H9 (cell line): ENCODE measurements around the gene DAB1. TPM values are rescaled to one million over a fixed set of nuclear protein-coding genes. Genes with fewer than 3 reads are reported as not detected.

Source experiments
- DNase-seq: peaks from one replicate; pipeline ENCODE4 v3.0.0-alpha.2; 2017
- H2AFZ ChIP-seq: one replicate; pipeline ENCODE4 v1.6.1; 2013; ENCODE audit warnings: mild to moderate bottlenecking, low read length, control low read depth, moderate library complexity
- H2AK5ac ChIP-seq: 2 replicates; pipeline ENCODE4 v1.6.1; 2013; ENCODE audit warnings: low read length, control low read depth, mixed read lengths; ENCODE audit not compliant: insufficient read length
- H2BK120ac ChIP-seq: one replicate; pipeline ENCODE4 v1.6.1; 2013; ENCODE audit warnings: low read depth, mild to moderate bottlenecking, low read length, control low read depth, inconsistent platforms; ENCODE audit not compliant: poor library complexity, severe bottlenecking
- H2BK12ac ChIP-seq: 2 replicates; pipeline ENCODE4 v1.6.1; 2013; ENCODE audit warnings: low read length, control low read depth, mixed read lengths, low read depth; ENCODE audit not compliant: insufficient read length
- H2BK15ac ChIP-seq: 2 replicates; pipeline ENCODE4 v1.6.1; 2013; ENCODE audit warnings: low read depth, low read length, control low read depth
- H2BK20ac ChIP-seq: one replicate; pipeline ENCODE4 v1.6.1; 2013; ENCODE audit warnings: low read depth, mild to moderate bottlenecking, low read length, control low read depth, inconsistent platforms; ENCODE audit not compliant: poor library complexity, severe bottlenecking
- H2BK5ac ChIP-seq: 2 replicates; pipeline ENCODE4 v1.6.1; 2013; ENCODE audit warnings: low read length, control low read depth, mixed read lengths; ENCODE audit not compliant: insufficient read length
- H3K14ac ChIP-seq: 2 replicates; pipeline ENCODE4 v1.6.1; 2013; ENCODE audit warnings: low read length, control low read depth; ENCODE audit not compliant: insufficient read depth
- H3K18ac ChIP-seq: 2 replicates; pipeline ENCODE4 v1.6.1; 2013; ENCODE audit warnings: low read depth, mild to moderate bottlenecking, mixed read lengths, low read length, control low read depth; ENCODE audit not compliant: insufficient read length
- H3K23ac ChIP-seq: 2 replicates; pipeline ENCODE4 v1.6.1; 2013; ENCODE audit warnings: low read length, control low read depth, mixed read lengths, low read depth; ENCODE audit not compliant: insufficient read length
- H3K23me2 ChIP-seq: 2 replicates; pipeline ENCODE4 v1.6.1; 2013; ENCODE audit warnings: low read depth, mild to moderate bottlenecking, mixed read lengths, low read length, control low read depth; ENCODE audit not compliant: insufficient read length, poor library complexity, severe bottlenecking
- H3K27ac ChIP-seq: 2 replicates; pipeline ENCODE4 v1.5.1; 2013; ENCODE audit warnings: low read length, control low read depth, mixed read lengths, low read depth; ENCODE audit not compliant: insufficient read length
- H3K27me3 ChIP-seq: 2 replicates; pipeline ENCODE4 v1.6.1; 2013; ENCODE audit warnings: low read length, control low read depth, inconsistent platforms; ENCODE audit not compliant: insufficient read depth
- H3K4ac ChIP-seq: 2 replicates; pipeline ENCODE4 v1.6.1; 2013; ENCODE audit warnings: low read depth, mild to moderate bottlenecking, control low read depth, inconsistent platforms, low read length, moderate library complexity
- H3K4me1 ChIP-seq: 2 replicates; pipeline ENCODE4 v1.6.1; 2013; ENCODE audit warnings: low read length, control low read depth, inconsistent platforms; ENCODE audit not compliant: insufficient read depth
- H3K4me2 ChIP-seq: 2 replicates; pipeline ENCODE4 v1.6.1; 2013; ENCODE audit warnings: low read length, control low read depth, mixed read lengths; ENCODE audit not compliant: insufficient read length, insufficient read depth
- H3K56ac ChIP-seq: 2 replicates; pipeline ENCODE4 v1.6.1; 2013; ENCODE audit warnings: low read depth, mild to moderate bottlenecking, mixed read lengths, low read length, control low read depth; ENCODE audit not compliant: insufficient read length
- H3K79me1 ChIP-seq: 2 replicates; pipeline ENCODE4 v1.6.1; 2013; ENCODE audit warnings: low read depth, mild to moderate bottlenecking, moderate library complexity, low read length, control low read depth, inconsistent platforms; ENCODE audit not compliant: insufficient read depth, poor library complexity, severe bottlenecking
- H3K79me2 ChIP-seq: 2 replicates; pipeline ENCODE4 v1.6.1; 2013; ENCODE audit warnings: low read length, control low read depth, inconsistent platforms; ENCODE audit not compliant: insufficient read depth
- H3K9ac ChIP-seq: 2 replicates; pipeline ENCODE4 v1.6.1; 2013; ENCODE audit warnings: low read length, control low read depth, mixed read lengths; ENCODE audit not compliant: insufficient read length; ENCODE audit errors: extremely low read depth
- H3K9me3 ChIP-seq: one replicate; pipeline ENCODE4 v1.6.1; 2013; ENCODE audit warnings: low read depth, low read length, inconsistent platforms; ENCODE audit not compliant: control insufficient read depth
- H3T11ph ChIP-seq: one replicate; pipeline ENCODE4 v1.6.1; 2013; ENCODE audit warnings: mild to moderate bottlenecking, low read length, control low read depth, inconsistent platforms
- H4K20me1 ChIP-seq: one replicate; pipeline ENCODE4 v1.6.1; 2013; ENCODE audit not compliant: control insufficient read depth, insufficient read length, insufficient read depth
- H4K5ac ChIP-seq: 2 replicates; pipeline ENCODE4 v1.6.1; 2013; ENCODE audit warnings: low read depth, mild to moderate bottlenecking, mixed read lengths, low read length, control low read depth; ENCODE audit not compliant: insufficient read length
- H4K8ac ChIP-seq: replicated peaks from 2 replicates; pipeline ENCODE4 v1.6.1; 2013; ENCODE audit warnings: low read length, control low read depth, mixed read lengths, low read depth; ENCODE audit not compliant: insufficient read length
- H4K91ac ChIP-seq: 2 replicates; pipeline ENCODE4 v1.6.1; 2013; ENCODE audit warnings: low read depth, mild to moderate bottlenecking, moderate library complexity, mixed read lengths, low read length, control low read depth; ENCODE audit not compliant: insufficient read length
- H3K27ac Mint-ChIP-seq, 3 experiments: 2 replicates in 2 of 3; 3 replicates in 1 of 3; pipeline ENCODE4 v1.8.0; 2020 to 2021; ENCODE audit warnings: mixed read lengths in 3 of 3, mild to moderate bottlenecking in 1 of 3, moderate library complexity in 1 of 3
- H3K27me3 Mint-ChIP-seq: 2 replicates; pipeline ENCODE4 v1.8.0; 2021; ENCODE audit warnings: low read depth, mild to moderate bottlenecking, moderate library complexity, mixed read lengths
- H3K36me3 Mint-ChIP-seq, 3 experiments: 2 replicates in 2 of 3; 3 replicates in 1 of 3; pipeline ENCODE4 v1.8.0; 2020 to 2021; ENCODE audit warnings: low read depth in 3 of 3, mixed read lengths in 3 of 3; ENCODE audit not compliant: insufficient read depth in 1 of 3
- H3K4me1 Mint-ChIP-seq, 2 experiments: 2 replicates each; pipeline ENCODE4 v1.8.0; 2020; ENCODE audit warnings: mixed read lengths in 2 of 2
- H3K4me3 Mint-ChIP-seq, 2 experiments: 2 replicates in 1 of 2; 3 replicates in 1 of 2; pipeline ENCODE4 v1.8.0; 2020 to 2021; ENCODE audit warnings: mild to moderate bottlenecking in 2 of 2, mixed read lengths in 2 of 2, moderate library complexity in 1 of 2
- H3K9me3 Mint-ChIP-seq, 2 experiments: 2 replicates in 1 of 2; 3 replicates in 1 of 2; pipeline ENCODE4 v1.8.0; 2020; ENCODE audit warnings: mild to moderate bottlenecking in 2 of 2, mixed read lengths in 2 of 2, moderate library complexity in 1 of 2
- CTCF ChIP-seq: fragments of 200-600 bp; sonication (generic); conservative IDR thresholded peaks from 3 replicates; pipeline ENCODE4 v1.8.0; 2021; ENCODE audit warnings: antibody characterized with exemption, mild to moderate bottlenecking
- WGBS: extraction: QIAGEN DNeasy Blood & Tissue Kit; methylation state at CpG from one replicate; pipeline ENCODE4 v1.1.7; 2013; ENCODE audit warnings: missing lambda C conversion rate, low lambda C conversion rate, mixed read lengths; ENCODE audit not compliant: insufficient read length; ENCODE audit errors: extremely low coverage; 5-methylcytosine and 5-hydroxymethylcytosine counted together
- total RNA-seq: library from RNA; stranded (reverse); gene quantifications from 2 replicates; pipeline ENCODE4 v1.2.1, GENCODE V29; 2021

Gene DAB1
- total RNA-seq, 1 experiment from 2014 or later = 9.3 TPM

GRCh38 chr1:57106296-57106695 lies 317.6 kb downstream of the DAB1 start:
- DNase-seq = no peak
- H2BK15ac ChIP-seq = no peak overlapping the region
- no peak overlapping the region for H2BK12ac ChIP-seq
- H3K23me2 ChIP-seq = no peaks in the 10 kb centered on the region
- no peak overlapping the region for H2BK20ac ChIP-seq
- no peak overlapping the region for H3K4me3 Mint-ChIP-seq
- no peak overlapping the region for H3K27ac Mint-ChIP-seq
- H2AK5ac ChIP-seq = no peak overlapping the region
- no peak overlapping the region for H3T11ph ChIP-seq
- no peak overlapping the region for H3K4ac ChIP-seq
- no peak overlapping the region for H4K91ac ChIP-seq
- no peak overlapping the region for H2BK120ac ChIP-seq
- no peaks in the 10 kb centered on the region; the same call in 1 of the 2 replicates for H3K27me3 ChIP-seq
- H2BK5ac ChIP-seq = no peak overlapping the region
- no peak overlapping the region for H3K27ac ChIP-seq
- peaks cover 2% of the 10 kb centered on the region; the same call in 1 of the 2 replicates for H3K27me3 Mint-ChIP-seq
- WGBS = no CpG with 5 or more reads among the region's 4 CpGs
- no peaks in the 10 kb centered on the region for H4K20me1 ChIP-seq
- H3K36me3 Mint-ChIP-seq = no peaks in the 10 kb centered on the region
- H4K8ac ChIP-seq = no peak overlapping the region
- H3K18ac ChIP-seq = no peak overlapping the region
- H3K79me1 ChIP-seq = no peaks in the 10 kb centered on the region
- H3K79me2 ChIP-seq = no peaks in the 10 kb centered on the region
- H3K4me1 ChIP-seq = peaks cover 3% of the 10 kb centered on the region; the same call in 1 of the 2 replicates
- no peak overlapping the region for H3K4me2 ChIP-seq
- TF ChIP-seq CTCF = no peak
- no peak overlapping the region for H4K5ac ChIP-seq
- H3K56ac ChIP-seq = no peak overlapping the region
- no peak overlapping the region for H3K9ac ChIP-seq
- no peak overlapping the region for H3K14ac ChIP-seq
- no peak overlapping the region for H2AFZ ChIP-seq
- H3K9me3 Mint-ChIP-seq = no peaks in the 10 kb centered on the region
- H3K23ac ChIP-seq = no peak overlapping the region
- peaks cover 48 to 54% of the 10 kb centered on the region in 2 experiments for H3K4me1 Mint-ChIP-seq
- H3K9me3 ChIP-seq = no peaks in the 10 kb centered on the region
